Activated CD4-positive, alpha-beta T cell treated with anti-CD3 and anti-CD28 coated beads for 4 hours (primary cell): ENCODE results near the gene ONECUT2.
"Not testable (repeated sequence)": the region's sequence is repeated elsewhere in the genome, so short reads cannot be mapped to it uniquely, and the experiment has no call there.

Experiments used
- DNase-seq, 2 donors: peaks; one replicate each; pipeline ENCODE4 v3.0.0-alpha.2; 2020

ONECUT2 gene

DNA sequence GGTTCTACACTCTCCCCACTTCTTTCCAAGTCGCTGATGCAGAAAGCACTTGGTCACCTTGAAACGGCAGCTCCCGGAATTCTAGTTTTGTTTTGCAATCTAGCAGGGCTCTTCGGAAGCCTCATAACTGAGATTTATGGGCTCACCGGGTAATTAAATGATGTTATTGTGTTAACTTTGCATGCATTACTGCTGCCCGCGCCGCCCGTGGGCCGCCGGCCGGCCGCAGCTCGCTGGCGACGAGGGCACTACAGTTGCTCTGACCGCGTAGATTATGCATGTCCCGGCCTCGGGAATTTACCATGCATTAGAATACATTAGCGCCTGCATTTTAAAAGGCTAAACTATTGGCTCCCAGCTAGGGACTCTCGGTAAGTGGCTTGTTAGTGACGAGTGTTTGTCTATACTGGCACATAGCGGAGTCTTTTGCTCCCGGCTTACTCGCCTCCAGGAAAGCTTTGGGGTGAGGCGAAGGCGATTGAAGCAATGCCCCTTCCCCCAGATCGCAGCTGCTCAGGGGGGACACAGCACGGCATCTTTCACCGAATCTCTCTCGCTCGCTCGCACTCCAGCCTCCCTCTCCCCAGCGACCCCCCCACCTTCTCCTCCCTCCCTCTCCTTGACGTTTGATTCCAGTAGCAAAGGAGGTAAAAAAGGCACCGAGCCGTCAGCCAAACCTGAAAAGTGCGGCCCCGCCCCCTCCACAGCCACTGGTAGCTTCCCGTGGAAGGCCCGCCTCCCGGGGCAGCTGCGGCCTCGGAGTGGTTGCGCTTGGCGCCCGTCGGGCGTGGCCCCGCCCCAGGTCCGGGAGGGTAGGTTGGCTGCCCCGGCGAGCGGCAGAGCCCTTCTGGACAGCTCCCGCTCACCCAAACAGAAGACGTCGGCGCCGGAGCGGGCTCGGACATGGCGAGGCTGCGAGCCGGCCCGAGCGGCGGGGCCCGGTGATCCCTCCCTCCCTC is at the start of gene ONECUT2:
Gene ONECUT2, plus strand, starts transcription at position 839 of the 959 bp plus-strand sequence. CDS start 343 bp downstream, outside the sequence.
- DNase-seq = peak; percentile 35 to 42

DNA sequence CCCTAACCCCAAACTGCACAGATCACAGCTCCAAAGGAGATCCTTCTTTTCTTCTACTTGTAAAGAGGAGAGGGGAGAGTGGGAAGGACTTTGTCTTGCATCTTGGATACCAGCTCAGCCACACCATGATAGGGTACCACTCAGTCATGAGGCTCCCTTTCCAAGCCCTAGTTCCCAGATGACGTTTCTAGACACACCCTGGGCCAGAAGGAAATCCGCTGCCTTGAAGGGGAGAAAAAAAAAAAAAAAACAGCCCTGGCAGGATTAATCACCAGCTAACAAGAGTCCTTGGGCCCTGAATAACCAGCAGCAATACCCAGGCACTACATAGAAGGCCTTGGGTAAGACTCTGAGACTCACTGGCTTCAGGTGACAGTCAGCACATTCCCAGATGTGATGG is 45.9 kb upstream of the ONECUT2 start:
- no peak for DNase-seq

DNA sequence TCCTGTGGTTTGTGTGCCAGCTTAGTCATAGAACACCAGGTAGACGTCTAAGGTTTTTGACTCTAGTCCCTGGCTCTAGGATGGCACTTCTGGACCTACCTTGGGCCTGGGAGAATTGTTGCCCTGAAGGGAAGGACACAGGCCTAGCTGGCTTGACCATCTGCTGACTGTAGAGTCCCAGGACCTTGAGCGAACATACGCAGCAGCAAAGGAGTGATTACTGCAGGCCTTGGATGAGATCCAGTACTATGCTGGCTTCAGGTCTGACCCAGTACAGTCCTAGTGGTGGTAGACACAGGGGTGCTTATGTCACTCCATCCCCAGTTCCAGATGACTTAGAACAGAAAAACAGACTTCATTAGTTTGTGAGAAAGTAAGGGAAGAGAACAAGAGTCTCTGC is 45.1 kb upstream of the ONECUT2 start:
- no peak for DNase-seq

DNA sequence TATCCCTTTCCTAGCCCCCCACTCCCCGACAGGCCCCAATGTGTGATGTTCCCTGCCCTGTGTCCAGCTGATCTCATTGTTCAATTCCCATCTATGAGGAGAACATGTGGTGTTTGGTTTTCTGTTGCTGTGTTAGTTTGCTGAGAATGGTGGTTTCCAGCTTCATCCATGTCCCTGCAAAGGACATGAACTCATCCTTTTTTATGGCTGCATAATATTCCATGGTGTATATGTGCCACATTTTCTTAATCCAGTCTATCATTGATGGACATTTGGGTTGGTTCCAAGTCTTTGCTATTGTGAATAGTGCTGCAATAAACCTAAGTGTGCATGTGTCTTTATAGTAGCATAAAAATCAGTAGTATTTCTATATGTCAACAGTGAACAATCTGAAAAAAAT is 40.4 kb upstream of the ONECUT2 start:
- DNase-seq = not testable (repeated sequence)

DNA sequence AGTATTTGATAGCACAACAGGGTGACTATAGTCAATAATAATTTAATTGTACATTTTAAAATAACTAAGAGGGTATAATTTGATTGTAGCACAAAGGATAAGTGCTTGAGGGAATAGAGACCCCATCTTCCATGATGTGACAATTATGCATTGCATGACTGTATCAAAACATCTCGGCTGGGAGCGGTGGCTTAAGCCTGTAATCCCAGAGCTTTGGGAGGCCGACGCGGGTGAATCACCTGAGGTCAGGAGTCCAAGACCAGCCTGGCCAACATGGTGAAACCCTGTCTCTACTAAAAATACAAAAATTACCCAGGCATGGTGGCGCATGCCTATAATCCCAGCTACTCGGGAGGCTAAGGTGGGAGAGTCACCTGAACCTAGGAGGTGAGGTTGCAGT is 38.3 kb upstream of the ONECUT2 start:
- DNase-seq = not testable (repeated sequence)

DNA sequence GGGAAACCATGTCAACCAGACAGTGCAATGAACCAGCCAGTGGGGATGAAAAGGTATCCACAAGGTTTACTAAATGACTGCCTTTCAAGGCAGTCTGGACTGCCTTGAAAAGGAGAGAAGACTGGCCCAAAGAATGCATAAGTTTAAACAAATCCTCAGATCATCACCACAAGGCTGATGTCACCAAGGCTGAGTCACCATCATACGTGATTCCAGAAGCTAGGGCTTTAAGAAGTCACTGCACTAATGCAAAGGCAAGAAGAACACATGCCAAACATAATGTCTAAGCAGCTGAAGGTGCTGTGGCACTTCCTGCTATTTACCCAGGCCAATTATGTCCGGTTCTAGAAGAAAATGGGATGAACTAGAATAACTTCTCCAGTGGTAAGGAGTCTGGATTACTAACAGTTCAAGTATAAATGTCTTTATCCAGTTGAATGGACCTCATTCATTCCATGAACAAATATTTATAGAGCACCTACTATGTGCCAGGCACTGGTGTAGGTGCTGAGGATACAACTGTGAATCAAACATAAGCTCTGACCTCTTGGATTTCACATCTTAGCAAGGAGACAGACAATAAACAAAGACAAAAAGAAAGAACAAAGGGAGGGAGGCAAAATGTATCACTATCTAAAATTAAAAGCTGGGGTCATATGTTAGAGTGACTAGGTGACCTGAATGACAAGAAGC is 37.6 kb upstream of the ONECUT2 start:
- no peak for DNase-seq

GRCh38 chr18:57404345-57404744 is 30.8 kb upstream of the ONECUT2 start:
- no peak for DNase-seq

GRCh38 chr18:57409650-57410049 is 25.5 kb upstream of the ONECUT2 start:
- no peak for DNase-seq

- DNase-seq = no peak
Observed at GRCh38 chr18:57410749-57411148, 24.4 kb upstream of the ONECUT2 start.

DNA sequence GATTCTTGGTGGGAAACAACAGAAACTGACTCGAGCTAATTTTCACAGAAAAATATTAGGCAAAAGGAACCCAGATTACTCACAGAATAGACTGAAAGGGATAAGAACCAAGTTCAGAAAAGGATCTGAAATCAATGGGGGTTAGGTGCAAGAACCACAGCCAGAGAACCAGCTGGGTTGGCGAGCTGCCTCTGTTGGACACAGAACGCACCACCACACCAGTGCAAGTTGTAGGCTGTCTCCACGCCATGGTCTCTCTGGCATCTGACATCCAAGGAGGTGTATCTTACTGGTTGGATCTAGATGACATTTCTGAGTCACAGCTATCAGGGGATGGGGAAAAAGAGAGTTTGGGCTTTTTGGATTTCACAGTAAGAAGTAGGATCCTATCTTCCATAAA is 18.6 kb upstream of the ONECUT2 start:
- DNase-seq = no peak

GRCh38 chr18:57422313-57422872 is 12.8 kb upstream of the ONECUT2 start:
- DNase-seq = no peak

DNA sequence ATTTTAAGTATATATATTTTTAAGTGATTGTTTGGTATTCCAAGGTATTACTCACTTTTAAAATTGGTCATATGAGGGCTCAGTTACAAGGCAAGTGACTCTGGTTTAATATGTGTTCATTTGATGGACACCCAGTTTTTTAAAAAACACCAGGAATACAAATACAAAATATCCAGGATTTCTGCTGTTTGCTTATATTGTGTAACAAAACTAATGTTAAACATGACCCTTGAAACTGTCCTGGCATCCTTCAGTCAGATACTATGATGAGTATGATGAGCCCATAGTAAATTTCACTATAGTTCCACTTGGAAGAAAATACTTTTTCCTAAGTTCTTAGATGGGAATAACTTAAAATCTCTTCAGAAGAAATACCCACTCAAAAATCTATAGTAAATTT is 11.4 kb upstream of the ONECUT2 start:
- DNase-seq = no peak

DNA sequence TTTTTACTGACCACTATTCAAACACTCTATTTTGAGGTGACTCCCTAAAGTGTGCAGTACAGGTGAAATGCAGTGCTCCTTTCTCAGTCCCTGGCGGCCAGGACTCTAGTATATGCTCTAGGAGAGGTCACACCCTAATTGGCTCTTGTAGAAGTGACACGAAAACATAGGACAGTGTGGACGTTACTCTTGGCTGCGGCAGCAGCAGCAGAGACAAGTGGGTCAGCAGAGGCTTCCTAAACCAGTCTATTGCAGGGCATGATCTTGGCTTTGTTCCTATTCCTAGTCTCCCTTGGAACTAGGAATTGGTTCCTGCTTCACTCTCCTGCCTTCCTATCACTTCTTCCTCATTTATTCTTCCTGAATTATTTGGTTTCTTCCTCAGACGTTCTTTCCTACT is 10.1 kb upstream of the ONECUT2 start:
- DNase-seq = no peak

DNA sequence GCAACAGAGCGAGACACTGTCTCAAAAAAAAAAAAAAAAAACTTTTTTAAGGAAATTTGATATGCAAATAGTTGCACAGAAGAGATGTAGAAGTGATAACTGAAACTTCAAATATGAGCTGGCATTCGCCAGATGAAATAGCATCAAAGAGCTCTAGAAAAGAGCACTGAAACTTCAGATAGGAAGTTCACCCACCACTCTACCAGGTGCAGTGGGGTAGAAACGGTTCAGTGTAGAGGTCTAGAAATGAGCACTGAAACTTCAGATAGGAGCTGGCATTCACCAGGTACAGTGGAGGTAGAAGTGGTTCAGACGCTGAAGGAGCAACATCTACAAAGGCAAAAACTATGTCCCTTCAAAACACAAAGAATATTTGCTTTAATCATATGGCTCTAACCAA is 9.0 kb upstream of the ONECUT2 start:
- DNase-seq = no peak

DNA sequence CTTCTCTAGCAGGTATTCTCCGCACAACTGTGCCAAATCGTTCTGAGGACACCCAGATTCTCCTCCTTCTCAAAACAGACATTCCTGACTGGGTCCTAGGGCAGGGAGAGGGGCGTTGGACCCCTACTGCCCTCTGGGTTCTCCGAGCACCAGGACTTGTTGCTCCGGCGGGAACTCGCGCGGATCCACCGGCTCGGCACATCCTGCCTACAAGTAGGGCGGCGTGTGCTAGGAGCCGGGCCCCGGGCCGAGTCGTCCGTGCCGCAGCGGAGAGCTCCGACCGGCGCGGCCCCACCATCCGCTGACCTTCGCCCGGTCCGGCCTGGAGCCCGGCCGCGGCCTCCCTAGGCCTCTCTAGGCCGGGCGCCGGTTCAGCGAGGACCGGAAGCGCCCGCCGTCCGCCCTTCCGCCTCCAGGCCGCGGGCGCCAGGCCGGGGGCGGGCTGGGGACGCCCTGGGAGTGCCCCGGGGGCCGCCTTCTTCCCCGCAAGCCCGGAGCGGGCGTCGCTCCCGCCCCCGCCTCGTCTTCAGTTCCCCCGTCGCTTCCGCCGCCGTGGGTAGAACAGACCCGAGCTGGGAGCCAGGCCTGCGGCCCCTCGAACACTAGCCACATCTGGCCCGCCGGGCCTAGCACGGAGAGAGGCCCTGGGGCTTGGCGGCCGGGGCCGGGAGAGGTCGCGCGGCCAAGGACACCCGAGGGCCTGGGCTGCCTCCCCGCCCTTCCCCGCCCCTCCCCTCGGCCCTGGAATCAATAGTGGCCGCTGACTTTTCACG is 7.6 kb upstream of the ONECUT2 start:
- DNase-seq = no peak

GRCh38 chr18:57428221-57429150 is 6.7 kb upstream of the ONECUT2 start:
- no peak for DNase-seq

- no peak for DNase-seq
Observed at GRCh38 chr18:57429167-57430078, 5.8 kb upstream of the ONECUT2 start.

DNA sequence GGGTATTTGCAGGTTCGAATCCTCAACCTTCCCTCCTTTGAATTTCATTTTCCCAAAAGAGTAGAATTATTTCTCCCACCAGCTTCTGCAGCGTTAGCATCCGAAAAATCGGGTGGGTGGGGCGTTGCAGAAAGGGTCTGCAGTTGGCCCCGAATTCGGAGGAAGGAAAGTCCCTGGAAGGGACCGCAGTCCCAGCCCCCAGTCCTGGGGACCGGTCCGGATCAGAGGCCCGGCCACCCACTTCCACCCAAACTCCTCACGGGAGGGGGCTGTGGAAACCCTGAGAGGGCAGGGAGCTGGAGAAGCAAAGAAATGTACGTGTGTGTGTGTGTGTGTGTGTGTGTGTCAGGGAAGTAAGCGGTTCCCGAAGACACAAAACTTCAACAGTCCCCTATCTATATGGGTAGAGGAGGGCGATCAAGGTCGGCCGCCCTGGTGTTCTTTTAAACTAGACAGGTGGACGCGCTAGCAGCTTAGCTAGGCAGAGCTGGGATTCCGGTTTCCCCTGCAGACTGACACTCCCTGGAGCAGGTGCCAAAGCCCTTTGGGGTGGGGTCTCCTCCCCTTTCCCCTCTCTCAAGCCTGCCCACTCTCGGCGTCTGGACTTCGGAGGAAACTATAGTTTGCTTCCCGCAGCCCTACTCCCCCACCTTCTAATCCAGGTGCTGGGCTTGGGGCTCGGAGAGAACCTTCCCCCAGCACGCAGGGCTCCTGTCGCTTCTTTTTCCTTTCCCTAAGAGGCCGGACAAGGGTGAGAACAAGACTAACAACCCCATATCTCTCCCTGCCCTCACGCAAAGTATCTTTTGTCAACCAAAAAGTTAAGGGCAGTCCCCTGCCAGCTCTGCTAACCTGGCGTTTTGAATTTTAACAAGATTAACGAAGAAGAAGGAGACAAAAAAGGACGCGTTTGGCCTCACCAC is 4.8 kb upstream of the ONECUT2 start:
- DNase-seq = no peak

GRCh38 chr18:57431002-57431382 is 4.2 kb upstream of the ONECUT2 start:
- no peak for DNase-seq
